Stimulated activated CD8-positive, alpha-beta memory T cell treated with anti-CD3 and anti-CD28 coated beads, Interleukin-12 subunit alpha, Interleukin-12 subunit beta, amount 100 ng/mL, for 1 hour (primary cell): ENCODE measurements around the gene HAX1.
"Not testable (repeated sequence)": the region's sequence is repeated elsewhere in the genome, so short reads cannot be mapped to it uniquely, and the experiment has no call there.

ENCODE experiments used
- DNase-seq: peaks from one replicate; pipeline ENCODE4 v3.0.0-alpha.2; 2020; ENCODE audit warnings: low read depth

Gene HAX1

DNA sequence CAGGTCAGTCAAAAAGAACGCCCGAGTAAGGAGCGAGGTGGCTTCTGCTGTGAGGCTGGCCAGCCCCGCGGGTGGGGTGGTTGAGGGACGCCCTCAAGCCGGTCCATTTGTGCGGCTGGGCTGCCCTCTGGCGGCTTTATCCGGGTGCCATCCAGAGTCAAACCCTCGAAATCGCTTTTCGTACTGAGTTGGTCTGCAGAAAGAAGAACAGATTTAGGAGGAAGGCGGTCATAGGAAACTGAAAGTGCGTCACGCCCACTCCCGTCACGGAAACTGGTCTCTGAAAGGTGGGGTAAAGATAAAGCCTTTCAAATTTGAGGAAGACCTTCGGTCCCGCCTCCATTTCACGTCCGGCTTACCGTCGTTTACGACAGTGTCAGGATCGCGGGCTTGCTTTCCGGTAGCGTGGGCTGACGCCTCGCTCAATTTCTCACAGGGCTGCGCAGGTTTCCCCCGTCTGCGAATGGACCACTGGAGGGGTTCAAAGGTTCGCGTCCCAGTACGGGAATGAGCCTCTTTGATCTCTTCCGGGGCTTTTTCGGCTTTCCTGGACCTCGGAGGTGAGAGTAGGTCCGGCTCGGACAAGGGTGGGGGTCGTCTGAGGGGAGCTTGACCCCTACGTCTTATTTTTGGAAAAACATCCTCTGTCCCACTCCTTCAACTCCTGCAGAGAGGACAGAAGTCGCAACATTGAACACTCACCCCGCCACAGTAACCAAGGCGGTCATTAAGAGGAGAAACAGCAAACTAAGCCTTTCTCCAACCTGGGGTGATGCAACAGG lies at the start of gene HAX1:
Gene HAX1 (plus strand): TSS at position 413 of the 782 bp plus-strand sequence. CDS start 95 bp downstream, at position 508.
- peak; percentile 98 for DNase-seq

DNA sequence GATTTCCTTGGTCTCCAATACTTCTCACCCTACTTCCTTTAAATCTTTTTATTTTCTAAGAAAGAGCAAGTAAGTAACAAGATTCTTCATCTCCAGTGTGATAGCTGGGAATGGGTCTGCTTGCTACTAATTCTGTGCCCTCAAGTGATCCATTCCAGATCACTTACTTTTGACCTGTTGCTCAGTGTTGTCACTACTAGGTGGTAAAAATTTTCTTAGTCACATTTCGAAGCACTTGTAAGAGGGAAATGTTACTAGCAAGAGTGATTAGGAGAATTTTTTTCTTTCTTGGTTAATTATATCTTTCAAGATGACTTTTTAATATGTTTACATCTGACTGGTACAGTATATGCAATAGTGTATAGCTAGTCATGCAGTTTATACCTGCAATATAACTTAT lies 49.5 kb upstream of the HAX1 start:
- DNase-seq, result no peak

DNA sequence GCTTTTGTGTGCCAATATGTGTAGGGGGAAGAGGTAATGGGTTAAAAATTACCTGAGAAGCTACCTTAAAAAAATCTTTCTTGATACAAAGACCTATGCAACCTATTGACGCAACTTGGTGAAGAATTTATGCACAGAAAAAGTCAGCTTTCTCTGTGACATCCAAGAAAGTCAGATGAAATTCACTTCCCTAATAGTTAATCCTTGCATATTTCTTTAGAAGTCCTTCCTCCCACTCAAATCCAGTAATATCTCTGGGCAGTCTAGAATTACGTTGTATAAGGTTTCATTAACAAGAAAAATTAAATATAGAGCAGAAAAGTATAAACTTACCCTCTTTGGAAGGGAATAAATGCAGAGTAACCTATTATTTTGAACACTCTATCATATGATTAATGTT lies 48.8 kb upstream of the HAX1 start:
- no peak for DNase-seq

DNA sequence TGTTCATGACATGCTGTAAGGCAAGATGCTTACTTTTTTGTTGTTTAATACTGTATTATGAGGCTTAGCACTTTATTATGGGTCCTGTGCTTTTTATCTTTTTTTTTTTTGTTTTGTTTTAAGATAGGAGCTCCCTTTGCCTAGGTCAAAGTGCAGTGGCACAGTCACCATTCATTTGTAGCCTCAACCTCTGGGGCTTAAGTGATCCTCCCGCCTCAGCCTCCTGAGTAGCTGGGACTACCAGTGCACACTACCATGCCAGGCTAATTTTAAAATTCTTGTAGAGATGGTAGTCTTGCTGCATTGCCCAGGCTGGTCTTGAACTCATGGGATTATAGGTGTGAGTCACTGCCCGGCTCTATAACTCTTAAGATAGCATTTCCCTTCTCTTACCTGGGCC lies 47.1 kb upstream of the HAX1 start:
- DNase-seq, result no peak

DNA sequence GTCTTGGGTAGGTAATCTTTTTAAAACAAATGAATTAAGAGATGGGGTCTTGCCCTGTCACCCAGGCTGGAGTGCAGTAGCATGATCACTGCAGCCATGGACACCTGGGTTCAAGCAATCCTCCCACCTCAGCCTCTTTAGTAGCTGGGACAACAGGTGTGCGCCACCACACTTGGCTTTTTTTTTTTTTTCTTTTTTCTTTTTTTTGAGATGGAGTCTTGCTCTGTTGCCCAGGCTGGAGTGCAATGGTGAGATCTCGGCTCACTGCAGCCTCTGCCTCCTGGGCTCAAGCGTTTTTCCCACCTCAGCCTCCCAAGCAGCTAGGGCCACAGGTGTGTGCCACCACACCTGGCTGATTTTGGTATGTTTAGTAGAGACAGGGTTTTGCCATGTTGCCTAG lies 41.3 kb upstream of the HAX1 start:
- DNase-seq, result not testable (repeated sequence)

DNA sequence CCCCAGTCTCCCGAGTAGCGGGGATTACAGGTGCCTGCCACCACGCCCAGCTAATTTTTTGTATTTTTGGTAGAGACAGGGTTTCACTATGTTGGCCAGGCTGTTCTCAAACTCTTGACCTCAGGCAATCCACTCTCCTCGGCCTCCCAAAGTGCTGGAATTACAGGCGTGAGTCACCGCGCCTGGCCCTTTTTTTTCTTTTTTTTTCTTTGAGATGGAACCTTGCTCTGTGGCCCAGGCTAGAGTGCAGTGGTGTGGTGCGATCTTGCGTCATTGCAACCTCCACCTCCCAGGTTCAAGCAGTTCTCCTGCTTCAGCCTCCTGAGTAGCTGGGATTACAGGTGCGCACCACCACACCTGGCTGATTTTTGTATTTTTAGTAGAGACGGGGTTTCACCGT lies 39.3 kb upstream of the HAX1 start:
- DNase-seq, result not testable (repeated sequence)

DNA sequence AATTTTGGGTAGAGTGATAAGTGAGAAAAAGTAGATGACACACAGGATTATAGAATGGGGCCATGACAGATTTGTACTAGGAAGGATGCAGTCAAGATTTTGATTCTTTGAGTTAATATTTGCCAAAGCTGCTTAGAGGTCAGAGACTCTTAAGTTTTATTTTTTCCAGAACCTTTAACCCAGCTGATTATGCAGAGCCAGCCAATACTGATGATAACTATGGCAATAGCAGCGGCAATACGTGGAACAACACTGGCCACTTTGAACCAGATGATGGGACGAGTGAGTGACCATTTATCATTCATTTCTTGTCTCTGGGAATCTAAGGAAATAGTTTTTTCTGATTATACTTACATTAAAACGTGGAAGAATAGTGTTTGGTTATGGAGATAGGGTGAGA lies 35.6 kb upstream of the HAX1 start:
- DNase-seq, result no peak

DNA sequence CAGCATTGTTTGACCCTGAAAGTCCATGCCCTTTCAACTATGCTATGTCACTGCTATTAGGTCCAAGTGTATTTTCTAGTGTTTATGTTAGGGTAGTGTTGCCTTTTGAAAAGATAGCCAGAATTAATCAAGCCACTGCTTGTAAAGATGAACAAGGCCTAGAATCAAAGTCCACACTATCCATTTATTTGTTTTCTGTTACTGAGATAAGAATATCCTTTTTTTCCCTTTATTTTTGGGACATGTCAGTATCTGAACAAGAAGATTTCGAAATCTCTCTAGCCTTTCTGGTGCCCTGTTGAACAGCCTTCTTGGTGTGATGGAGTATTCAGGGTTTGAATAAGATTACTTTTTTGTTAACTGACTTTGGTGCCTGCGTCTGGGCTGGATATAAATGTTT lies 35.0 kb upstream of the HAX1 start:
- DNase-seq, result no peak

DNA sequence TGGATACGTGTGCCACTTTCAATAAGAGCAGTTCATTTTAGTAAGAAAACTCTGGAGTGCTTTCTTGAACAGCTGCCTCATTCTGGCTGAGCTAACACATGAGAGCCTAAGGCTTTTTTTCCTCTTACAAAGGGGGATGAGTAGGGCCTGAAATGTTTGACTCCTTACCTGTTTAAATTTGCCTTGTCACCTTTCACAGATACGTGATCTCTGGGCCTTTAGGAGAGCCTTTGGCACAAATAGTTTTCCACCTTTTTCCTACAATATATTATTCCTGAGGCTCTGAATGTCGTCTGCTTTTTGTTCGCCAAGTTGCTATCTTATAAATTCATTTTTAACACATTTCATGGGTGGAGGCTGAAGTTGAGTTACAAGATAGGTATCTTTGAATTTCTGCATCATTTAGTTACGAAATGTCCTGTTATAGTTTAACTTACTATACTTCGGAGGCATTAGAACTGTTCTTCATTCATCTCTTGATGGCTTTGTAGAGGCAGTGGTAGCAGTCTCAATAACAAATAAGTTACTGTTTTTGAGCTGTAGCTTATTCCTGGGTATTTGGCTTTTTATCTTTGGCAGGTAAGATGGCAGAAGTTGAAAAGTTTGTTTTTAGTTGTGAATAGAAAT lies 34.4 kb upstream of the HAX1 start:
- no peak for DNase-seq

DNA sequence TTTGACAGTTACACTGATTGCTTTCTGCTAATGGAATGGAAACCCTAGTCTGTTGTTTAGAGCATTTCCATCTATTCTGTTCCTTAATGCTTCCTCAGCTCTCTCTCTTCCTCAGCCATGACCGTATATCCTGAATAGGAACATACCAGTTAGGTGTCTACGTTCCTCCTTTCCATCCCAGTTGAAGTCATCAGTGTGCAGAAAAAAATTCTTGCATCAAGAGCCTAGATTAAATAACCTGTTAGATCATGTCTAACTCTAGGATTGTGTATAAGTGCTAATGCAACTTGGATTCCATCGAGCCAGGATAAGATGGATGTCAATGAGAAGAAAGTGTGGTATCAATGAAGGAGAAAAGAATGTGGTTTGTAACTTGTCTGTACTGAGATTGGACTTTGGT lies 32.9 kb upstream of the HAX1 start:
- DNase-seq, result no peak

DNA sequence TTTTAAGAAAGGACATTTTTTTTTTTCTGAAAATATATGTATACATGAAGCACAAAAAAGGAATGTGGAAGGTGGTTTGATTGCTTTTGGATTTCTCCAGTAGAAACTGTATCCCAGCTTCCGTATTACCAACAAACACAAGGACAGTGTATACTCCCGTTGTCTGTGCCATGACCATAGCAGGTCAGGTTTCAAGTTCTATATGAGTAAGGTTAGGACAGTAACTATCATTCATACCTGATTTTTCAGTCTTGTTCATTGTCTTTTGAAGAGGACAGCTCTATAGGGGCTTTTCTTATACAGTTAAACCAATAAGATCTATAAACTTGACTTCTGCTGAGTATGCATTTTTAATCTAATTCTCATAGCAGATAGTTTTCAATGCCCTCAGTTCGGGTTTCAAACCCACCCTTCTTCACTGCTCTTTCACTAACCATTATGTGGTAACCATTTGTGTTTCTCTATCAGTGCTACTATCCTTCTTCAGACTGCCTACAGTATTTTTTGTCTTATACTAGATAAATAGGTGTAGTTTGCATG lies 32.1 kb upstream of the HAX1 start:
- no peak for DNase-seq

DNA sequence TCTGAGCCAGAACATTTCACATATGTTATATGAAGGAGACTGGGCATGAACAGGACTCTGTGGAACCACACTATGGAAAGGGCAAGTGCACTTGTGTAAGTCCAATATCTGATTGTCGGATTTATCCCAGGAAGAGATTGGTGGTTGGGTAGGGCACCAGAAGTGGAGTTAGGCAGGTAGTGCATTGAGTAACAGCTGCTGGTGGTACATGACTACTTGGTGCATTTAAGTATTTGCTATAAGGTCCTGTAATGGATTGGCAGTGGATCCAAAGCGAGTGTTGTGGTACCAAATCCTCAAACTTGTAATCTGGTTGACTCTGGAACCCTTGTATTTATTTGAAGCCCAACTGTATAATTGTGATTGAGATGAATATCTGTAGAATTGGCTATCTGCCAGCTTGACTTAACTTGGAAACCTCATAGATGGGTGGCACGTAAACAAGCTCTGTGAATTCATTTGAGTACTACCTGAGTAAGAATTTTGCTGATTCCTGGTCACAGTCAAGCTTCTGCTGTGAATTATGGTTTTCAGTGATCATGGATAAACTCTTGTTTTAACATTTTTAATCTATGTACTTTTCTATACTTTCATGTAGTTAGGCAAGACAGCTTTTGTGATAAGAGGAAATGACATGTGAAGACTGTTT lies 30.6 kb upstream of the HAX1 start:
- no peak for DNase-seq

DNA sequence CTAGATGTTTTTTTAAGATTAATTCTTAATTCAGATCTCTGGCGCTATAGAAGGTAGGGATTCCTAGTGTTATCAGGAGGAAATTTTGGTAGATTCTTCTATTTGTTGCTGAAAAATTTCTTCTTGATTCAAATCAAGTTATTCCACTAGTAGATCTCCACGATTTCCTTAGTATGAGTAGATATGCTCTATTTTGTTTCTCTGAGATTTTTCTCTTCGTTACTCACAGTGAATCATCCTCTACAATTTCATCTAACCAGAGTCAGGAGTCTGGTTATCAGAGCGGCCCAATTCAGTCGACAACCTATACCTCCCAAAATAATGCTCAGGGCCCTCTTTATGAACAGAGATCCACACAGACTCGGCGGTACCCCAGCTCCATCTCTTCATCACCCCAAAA lies 18.8 kb upstream of the HAX1 start:
- DNase-seq, result no peak

DNA sequence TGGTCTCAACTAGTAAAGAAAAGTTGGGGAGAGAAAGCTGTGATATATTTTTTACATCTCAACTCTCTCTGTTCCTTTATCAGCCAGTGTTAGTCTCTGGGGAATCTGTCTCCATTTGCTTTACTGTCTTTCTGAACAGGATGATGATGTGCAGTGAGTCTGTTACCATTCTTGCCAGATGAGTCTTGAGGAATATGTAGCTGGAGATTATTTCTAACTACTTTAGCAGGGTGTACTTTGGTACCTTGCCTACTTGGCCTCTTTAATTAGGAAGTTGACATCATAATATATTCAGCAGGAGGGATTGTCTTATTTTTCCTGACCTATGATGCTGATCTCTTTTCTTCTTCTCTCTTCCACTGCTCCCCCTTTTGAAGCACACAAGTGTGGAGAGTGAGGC lies 15.7 kb upstream of the HAX1 start:
- no peak for DNase-seq

DNA sequence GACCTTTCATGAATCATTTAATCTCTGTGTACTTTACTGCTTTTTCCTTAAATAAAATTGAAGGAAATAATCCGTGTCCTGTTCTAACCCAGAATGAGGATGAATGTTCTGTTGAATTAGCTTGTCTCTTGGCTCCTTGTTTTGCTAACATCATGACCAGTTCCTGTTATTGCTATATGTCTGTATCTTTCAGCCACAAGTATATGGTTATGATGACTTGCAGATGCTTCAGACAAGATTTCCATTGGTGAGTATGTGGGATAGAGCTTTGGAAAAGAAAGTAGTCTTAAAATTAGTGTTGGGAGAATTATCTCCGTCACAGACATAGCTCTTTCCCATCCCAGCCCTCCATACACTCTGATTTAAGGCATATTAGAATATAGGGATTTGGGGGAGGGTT lies 13.6 kb upstream of the HAX1 start:
- DNase-seq, result no peak

DNA sequence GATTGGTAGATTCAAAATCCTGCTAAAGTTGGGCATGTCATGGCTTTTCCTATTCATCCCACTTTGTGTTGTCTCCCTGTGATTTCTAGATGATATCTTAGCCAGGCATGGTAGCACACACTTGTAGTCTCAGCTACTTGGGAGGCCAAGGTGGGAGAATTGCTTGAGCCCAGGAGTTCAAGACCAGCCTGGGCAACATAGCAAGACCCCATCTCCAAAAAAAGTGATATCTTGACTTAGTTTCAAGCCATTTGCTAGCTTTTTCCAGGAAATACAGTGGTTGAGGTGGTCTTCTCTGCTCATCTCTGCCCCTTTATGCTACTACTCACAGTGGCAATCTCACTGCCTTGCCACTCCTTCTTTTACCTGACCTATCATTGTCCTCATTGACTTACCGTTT lies 12.3 kb upstream of the HAX1 start:
- no peak for DNase-seq

DNA sequence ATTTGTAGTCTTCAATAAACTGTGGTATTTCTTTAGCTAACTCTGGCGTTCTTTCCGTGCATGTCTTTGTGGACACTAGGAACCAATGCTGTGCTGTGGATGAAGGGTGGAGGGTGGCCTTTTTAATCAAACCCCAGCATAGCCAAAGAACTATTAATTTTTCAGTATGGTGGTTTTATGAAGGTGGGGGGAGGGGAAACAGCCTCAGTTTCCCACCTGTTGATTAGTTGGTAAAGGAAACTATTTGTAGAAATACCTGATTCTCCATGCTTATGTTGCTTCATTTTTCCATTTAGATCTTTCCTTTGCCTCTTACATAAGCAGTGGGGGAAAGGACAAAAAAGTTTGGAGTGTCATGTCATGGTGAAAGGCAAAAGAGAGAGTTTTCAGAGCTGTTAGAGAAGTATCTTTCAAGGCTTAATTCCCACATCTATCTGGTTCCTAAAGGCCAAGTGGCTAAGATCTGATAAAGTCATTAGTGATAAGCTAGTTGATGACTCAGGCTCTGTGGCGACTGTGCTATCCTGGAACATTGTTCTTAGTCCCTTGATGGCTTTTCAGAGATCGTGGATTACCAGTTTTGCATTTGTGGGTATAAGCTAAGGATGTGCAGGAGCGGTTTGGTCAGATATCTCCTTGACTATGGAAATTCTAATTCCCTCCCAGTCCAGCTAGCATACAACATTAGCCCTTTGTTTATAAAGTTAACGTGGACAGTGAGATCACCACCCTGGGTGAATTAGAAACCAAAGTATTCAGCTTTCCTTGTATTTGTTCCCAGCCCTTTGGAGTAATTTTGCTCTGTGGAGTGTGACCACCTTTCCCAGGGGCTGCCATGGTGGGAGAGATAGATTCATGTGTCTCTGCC lies 8.7 kb upstream of the HAX1 start:
- no peak for DNase-seq

DNA sequence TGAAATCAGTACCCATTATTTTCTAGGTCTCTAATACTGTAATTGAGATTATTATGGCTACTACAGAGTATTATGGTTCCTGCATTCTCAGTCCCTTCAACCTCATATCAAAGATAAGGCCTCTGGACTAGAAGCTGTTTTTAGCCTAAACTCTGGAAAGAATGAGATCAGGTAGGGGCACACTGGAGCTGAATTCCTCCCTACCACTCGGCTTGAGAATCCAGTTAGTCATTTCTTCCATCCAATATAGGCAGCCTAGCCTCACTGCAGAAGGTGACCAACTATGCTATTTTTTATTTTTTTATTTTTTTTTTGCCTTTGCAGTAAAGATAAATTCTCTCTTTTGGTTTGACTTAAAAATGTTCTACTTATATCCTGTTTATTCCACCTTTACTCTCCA lies 8.0 kb upstream of the HAX1 start:
- no peak for DNase-seq

DNA sequence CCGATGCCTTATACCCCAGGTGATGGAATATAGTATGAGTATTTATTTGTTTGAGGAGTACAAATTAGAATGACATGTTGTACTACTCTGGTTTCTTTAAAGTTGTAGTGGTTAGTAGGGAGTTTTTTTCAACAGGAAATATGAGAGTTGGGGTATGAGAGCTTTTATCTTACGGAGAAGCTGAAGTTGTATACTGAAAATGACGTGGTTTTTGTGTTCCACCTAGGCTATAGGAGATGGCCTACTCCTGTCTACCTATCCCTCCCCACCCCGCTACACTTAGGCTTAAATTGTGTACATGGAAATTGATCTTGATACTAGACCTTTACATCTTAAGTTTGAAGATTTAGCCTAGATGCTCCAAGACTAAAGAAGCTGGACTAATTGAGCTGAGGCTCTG lies 6.8 kb upstream of the HAX1 start:
- no peak for DNase-seq

DNA sequence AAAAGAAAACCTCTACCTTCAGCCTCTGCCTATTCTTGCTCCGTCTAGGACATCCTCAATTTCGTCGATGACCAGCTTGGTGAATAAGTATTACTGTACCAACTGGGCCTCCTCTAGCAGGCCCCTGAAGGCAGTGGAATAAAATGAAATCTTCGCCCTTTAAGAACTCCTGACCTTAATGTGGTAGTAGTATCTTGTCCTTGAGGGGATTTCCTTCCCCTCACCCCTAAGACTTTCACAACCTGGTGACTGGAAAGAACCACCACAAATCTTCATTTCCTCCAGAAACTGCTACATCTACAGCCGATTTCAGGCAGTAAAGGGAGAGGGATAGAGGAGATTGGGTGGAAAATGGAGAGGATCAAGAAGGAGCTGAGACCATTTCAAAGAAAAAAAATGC lies 1.6 kb upstream of the HAX1 start:
- no peak for DNase-seq

DNA sequence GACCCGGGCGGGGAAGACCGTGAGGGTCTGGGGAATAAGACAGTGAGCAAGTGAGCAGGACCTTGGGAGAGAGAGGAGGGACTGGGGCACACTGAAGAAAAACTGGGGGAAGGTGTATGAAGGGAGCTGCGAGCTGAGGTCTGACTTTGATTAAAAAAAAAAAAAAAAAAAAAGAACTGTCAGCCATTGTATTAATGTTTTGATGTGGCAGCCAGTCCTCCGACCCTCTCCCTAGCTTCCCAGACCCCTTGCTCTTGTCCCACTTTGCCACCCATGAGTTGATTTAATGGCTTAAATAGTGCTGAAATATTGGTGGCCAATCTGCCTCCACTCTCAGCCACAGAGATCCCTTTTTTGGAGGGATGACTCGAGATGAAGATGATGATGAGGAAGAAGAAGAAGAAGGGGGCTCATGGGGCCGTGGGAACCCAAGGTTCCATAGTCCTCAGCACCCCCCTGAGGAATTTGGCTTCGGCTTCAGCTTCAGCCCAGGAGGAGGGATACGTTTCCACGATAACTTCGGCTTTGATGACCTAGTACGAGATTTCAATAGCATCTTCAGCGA lies 652 bp downstream of the HAX1 start:
- no peak for DNase-seq

DNA sequence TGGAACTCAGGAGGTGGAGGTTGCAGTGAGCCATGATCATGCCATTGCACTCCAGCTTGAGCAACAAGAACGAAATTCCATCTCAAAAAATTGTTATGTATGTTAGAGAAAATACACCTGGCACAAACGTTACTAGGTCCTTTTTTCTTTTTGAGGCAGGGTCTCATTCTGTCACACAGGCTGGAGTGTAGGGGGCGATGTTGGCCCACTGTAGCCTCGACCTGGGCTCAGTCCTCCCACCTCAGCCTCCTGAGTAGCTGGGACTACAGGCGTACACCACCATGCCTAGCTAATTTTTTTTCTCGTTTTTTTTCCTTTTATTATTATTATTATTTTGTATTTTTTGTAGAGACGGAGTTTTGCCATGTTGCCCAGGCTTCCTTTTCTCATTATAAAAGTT lies 4.4 kb downstream of the HAX1 start:
- DNase-seq, result no peak
